PC-3 (cell line): ENCODE measurements around the gene PTPN14. TPM values are rescaled to one million over a fixed set of nuclear protein-coding genes. Genes with fewer than 3 reads are reported as not detected.

Experiments
- ATAC-seq: fragments of 200-7000 bp; cut with Tn5 transposase; 2 replicates; pipeline ENCODE4 v1.9.1; 2020; ENCODE audit warnings: mild to moderate bottlenecking, moderate library complexity
- BruUV-seq: library from RNA; stranded (reverse); fragments of 400-500 nt; replicated peaks from 2 replicates; lab custom pipeline; 2021; lab: Mats Ljungman, UMichigan
- CTCF ChIA-PET: fragments of 300-600 bp; sonication (Branson Sonifier 250); formaldehyde crosslinking; loops from one replicate; lab custom pipeline; 2022; ENCODE audit warnings: antibody characterized with exemption; lab: Charles Lee
- POLR2A ChIA-PET: fragments of 300-600 bp; sonication (Branson Sonifier 250); formaldehyde crosslinking; loops from one replicate; lab custom pipeline; 2022; ENCODE audit warnings: antibody characterized with exemption; ENCODE audit not compliant: unreplicated experiment; lab: Charles Lee
- DNase-seq: peaks from one replicate; pipeline ENCODE4 v3.0.0-alpha.2; 2015
- H2AFZ ChIP-seq: fragments of 300-600 bp; sonication (generic); 2 replicates; pipeline ENCODE4 v1.6.0; 2016; ENCODE audit warnings: antibody characterized with exemption, low read length
- H3F3A ChIP-seq: fragments of 300-600 bp; sonication (generic); one replicate; pipeline ENCODE4 v1.6.0; 2017; ENCODE audit warnings: antibody characterized with exemption, low read length, control low read depth, mild to moderate bottlenecking; ENCODE audit not compliant: unreplicated experiment
- H3K27ac ChIP-seq: fragments of 300-600 bp; sonication (generic); 2 replicates; pipeline ENCODE4 v1.5.1; 2016; ENCODE audit warnings: mild to moderate bottlenecking, low read length
- H3K27me3 ChIP-seq: fragments of 300-600 bp; sonication (generic); 2 replicates; pipeline ENCODE4 v1.6.1; 2016; ENCODE audit warnings: low read length, mixed read lengths
- H3K36me3 ChIP-seq: fragments of 300-600 bp; sonication (generic); 2 replicates; pipeline ENCODE4 v1.6.1; 2016; ENCODE audit warnings: low read depth, mixed run types, low read length, mixed read lengths
- H3K4me1 ChIP-seq: fragments of 300-600 bp; sonication (generic); 2 replicates; pipeline ENCODE4 v1.5.1; 2016; ENCODE audit warnings: low read length; ENCODE audit not compliant: insufficient read depth
- H3K4me2 ChIP-seq: fragments of 300-600 bp; sonication (generic); 2 replicates; pipeline ENCODE4 v1.6.0; 2016; ENCODE audit warnings: low read length
- H3K4me3 ChIP-seq: fragments of 300-600 bp; sonication (generic); 2 replicates; pipeline ENCODE4 v1.5.1; 2016; ENCODE audit warnings: mild to moderate bottlenecking, low read length, mixed read lengths
- H3K79me2 ChIP-seq: fragments of 300-600 bp; sonication (generic); 2 replicates; pipeline ENCODE4 v1.6.1; 2017; ENCODE audit warnings: low read length, mixed read lengths
- H3K9ac ChIP-seq: fragments of 300-600 bp; sonication (generic); 2 replicates; pipeline ENCODE4 v1.6.0; 2016; ENCODE audit warnings: mild to moderate bottlenecking, low read length
- H3K9me2 ChIP-seq: fragments of 300-600 bp; sonication (generic); replicated peaks from 2 replicates; pipeline ENCODE4 v1.6.1; 2016; ENCODE audit warnings: mixed run types, low read length, mixed read lengths
- H3K9me3 ChIP-seq: fragments of 300-600 bp; sonication (generic); 2 replicates; pipeline ENCODE4 v1.6.1; 2016; ENCODE audit warnings: low read length, mixed read lengths
- H4K20me1 ChIP-seq: fragments of 300-600 bp; sonication (generic); 2 replicates; pipeline ENCODE4 v1.6.1; 2016; ENCODE audit warnings: low read length, mixed read lengths
- EZH2 ChIP-seq: fragments of 300-600 bp; sonication (generic); IDR thresholded peaks from one replicate; pipeline ENCODE4 v1.6.1; 2017; ENCODE audit warnings: antibody characterized with exemption, mild to moderate bottlenecking, low read length; ENCODE audit not compliant: unreplicated experiment
- EZH2phosphoT487 ChIP-seq: fragments of 300-600 bp; sonication (generic); IDR thresholded peaks from 2 replicates; pipeline ENCODE4 v1.6.1; 2018; ENCODE audit warnings: mild to moderate bottlenecking, antibody characterized with exemption, low read length, borderline replicate concordance
- intact Hi-C: fragments of 100-400 bp; cut with micrococcal nuclease; formaldehyde crosslinking; loops from 2 replicates; pipeline ENCODE4 v1.9.0; 2023
- total RNA-seq: library from RNA; depleted of rRNA; stranded (reverse); fragments of >200 nt; gene quantifications from 2 replicates; pipeline ENCODE4 v1.2.3, GENCODE V29; 2014
- TF ChIP-seq, protein P1 (sequence below): fragments of 300-600 bp; sonication (generic); conservative IDR thresholded peaks from 2 replicates; pipeline ENCODE4 v1.5.1; 2017; ENCODE audit warnings: antibody characterized with exemption, low read depth, mild to moderate bottlenecking, low read length

Gene PTPN14
- total RNA-seq, 1 experiment from 2014 or later = 12.6 TPM

- Histone ChIP-seq H3F3A (peaks cover 3% of the 10 kb centered on the region), H2AFZ (no peak overlapping the region), H3K27ac (no peak overlapping the region), H3K9me2 (no peaks in the 10 kb centered on the region), H3K9me3 (no peaks in the 10 kb centered on the region), H3K4me2 (no peak overlapping the region), H3K36me3 (no peaks in the 10 kb centered on the region), H3K4me3 (no peak overlapping the region), H3K4me1 (peaks cover 47% of the 10 kb centered on the region), H3K27me3 (no peaks in the 10 kb centered on the region), H3K9ac (no peak overlapping the region), H3K79me2 (peaks cover 95% of the 10 kb centered on the region), H4K20me1 (peaks cover 19% of the 10 kb centered on the region)
- DNase-seq = no peak
- intact Hi-C loops = no loop called here
- ATAC-seq = no peak
- TF ChIP-seq, protein P1, sequence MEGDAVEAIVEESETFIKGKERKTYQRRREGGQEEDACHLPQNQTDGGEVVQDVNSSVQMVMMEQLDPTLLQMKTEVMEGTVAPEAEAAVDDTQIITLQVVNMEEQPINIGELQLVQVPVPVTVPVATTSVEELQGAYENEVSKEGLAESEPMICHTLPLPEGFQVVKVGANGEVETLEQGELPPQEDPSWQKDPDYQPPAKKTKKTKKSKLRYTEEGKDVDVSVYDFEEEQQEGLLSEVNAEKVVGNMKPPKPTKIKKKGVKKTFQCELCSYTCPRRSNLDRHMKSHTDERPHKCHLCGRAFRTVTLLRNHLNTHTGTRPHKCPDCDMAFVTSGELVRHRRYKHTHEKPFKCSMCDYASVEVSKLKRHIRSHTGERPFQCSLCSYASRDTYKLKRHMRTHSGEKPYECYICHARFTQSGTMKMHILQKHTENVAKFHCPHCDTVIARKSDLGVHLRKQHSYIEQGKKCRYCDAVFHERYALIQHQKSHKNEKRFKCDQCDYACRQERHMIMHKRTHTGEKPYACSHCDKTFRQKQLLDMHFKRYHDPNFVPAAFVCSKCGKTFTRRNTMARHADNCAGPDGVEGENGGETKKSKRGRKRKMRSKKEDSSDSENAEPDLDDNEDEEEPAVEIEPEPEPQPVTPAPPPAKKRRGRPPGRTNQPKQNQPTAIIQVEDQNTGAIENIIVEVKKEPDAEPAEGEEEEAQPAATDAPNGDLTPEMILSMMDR = no peak
- no peak for TF ChIP-seq EZH2
- TF ChIP-seq EZH2phosphoT487 = no peak
- no TSS peak for BruUV-seq
- CTCF ChIA-PET = no interaction called here
- POLR2A ChIA-PET = no interaction called here
Observed at GRCh38 chr1:214472364-214472763, 79.0 kb downstream of the PTPN14 start.

- Histone ChIP-seq H3K27ac (no peak overlapping the region), H3K9me3 (no peaks in the 10 kb centered on the region), H3K4me2 (no peak overlapping the region), H3K36me3 (no peaks in the 10 kb centered on the region), H3K4me1 (peaks cover 46% of the 10 kb centered on the region), H3K9me2 (no peaks in the 10 kb centered on the region), H3F3A (peaks cover 3% of the 10 kb centered on the region), H3K79me2 (peaks cover 90% of the 10 kb centered on the region), H3K9ac (no peak overlapping the region), H4K20me1 (peaks cover 14% of the 10 kb centered on the region), H3K4me3 (no peak overlapping the region), H3K27me3 (no peaks in the 10 kb centered on the region), H2AFZ (no peak overlapping the region)
- ChIA-PET CTCF (interaction anchor here (0.6 kb wide), 1 partner anchor 24 kb away, joined by 6 read pairs; no protein-coding TSS in a partner anchor), POLR2A (no interaction called here)
- BruUV-seq = no TSS peak
- DNase-seq = peak; percentile 33
- ATAC-seq = no peak
- TF ChIP-seq EZH2 = no peak
- no peak for TF ChIP-seq EZH2phosphoT487
- TF ChIP-seq, protein P1 = no peak
- intact Hi-C loops = no loop called here
Observed at GRCh38 chr1:214471458-214471857, 79.9 kb downstream of the PTPN14 start.

DNA sequence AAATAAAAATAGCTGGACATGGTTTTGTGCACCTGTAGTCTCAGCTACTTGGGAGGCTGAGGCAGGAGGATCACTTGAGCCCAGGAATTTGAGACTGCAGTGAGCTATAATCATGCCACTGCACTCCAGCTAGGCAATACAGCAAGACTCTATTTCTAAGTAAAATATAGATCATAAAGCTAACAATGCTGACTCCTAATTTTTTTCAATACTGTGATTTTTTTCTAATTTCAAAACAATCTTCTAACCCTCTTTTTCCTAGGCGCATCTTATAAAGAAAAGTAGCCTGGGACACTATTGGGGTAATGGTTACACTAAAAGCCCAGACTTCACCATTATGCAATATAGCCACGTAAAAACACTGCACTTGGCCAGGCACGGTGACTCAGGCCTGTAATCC is 81.3 kb downstream of the PTPN14 start:
- peaks cover 85% of the 10 kb centered on the region for H3K79me2 ChIP-seq
- no peak for TF ChIP-seq EZH2phosphoT487
- TF ChIP-seq, protein P1 = no peak
- H3K36me3 ChIP-seq = no peaks in the 10 kb centered on the region
- no peaks in the 10 kb centered on the region for H3K27me3 ChIP-seq
- H3F3A ChIP-seq = peaks cover 3% of the 10 kb centered on the region
- no peaks in the 10 kb centered on the region for H3K9me3 ChIP-seq
- H3K4me2 ChIP-seq = no peak overlapping the region
- H4K20me1 ChIP-seq = peaks cover 6% of the 10 kb centered on the region
- H3K9ac ChIP-seq = no peak overlapping the region
- no peak overlapping the region for H3K4me3 ChIP-seq
- peaks cover 38% of the 10 kb centered on the region for H3K4me1 ChIP-seq
- H2AFZ ChIP-seq = no peak overlapping the region
- intact Hi-C loops = no loop called here
- ATAC-seq (no peak), DNase-seq (no peak)
- no TSS peak for BruUV-seq
- no peaks in the 10 kb centered on the region for H3K9me2 ChIP-seq
- no peak overlapping the region for H3K27ac ChIP-seq
- ChIA-PET CTCF (no interaction called here), POLR2A (interaction anchor here (0.7 kb wide), 1 partner anchor 170 kb away, joined by 5 read pairs; no protein-coding TSS in a partner anchor)
